ENCODE results near the gene FAF1.
"Not testable (repeated sequence)": the region's sequence is repeated elsewhere in the genome, so short reads cannot be mapped to it uniquely, and the experiment has no call there.

FAF1 gene

GRCh38 chr1:50959913-50960844 lies at the start of gene FAF1:
TSS of gene FAF1 (minus strand) at chr1:50960267. CDS start at chr1:50959811, 456 bp downstream.
- Mint-ChIP-seq H3K27ac (peak within 1 kb of the TSS; percentile 81 to 87 (median 83)), H3K36me3 (ENCODE audit: low read depth) (no peaks in the 10 kb centered on the region), H3K9me3 (no peaks in the 10 kb centered on the region), H3K4me3 (peak within 1 kb of the TSS; percentile 82 to 95 (median 91)), H3K27me3 (ENCODE audit: low read depth) (peaks cover 12% of the 10 kb centered on the region), H3K4me1 (peaks cover 16% of the 10 kb centered on the region)
- peak in 2 of 3 experiments; percentile 20 to 29 for TF ChIP-seq CTCF (IDR thresholded peaks at IDR 0.05; ENCODE audit: unreplicated experiment in 3 of 3)

- Mint-ChIP-seq H3K9me3 (peaks cover 5% of the 10 kb centered on the region), H3K36me3 (ENCODE audit: low read depth) (no peaks in the 10 kb centered on the region), H3K27ac (no peak overlapping the region), H3K27me3 (ENCODE audit: low read depth) (peaks cover 6% of the 10 kb centered on the region), H3K4me1 (no peaks in the 10 kb centered on the region), H3K4me3 (no peak overlapping the region)
- TF ChIP-seq CTCF (IDR thresholded peaks at IDR 0.05; ENCODE audit: unreplicated experiment in 3 of 3): no peak
Observed at GRCh38 chr1:51009381-51009780, 49.3 kb upstream of the FAF1 start.

GRCh38 chr1:51005549-51005948 lies 45.5 kb upstream of the FAF1 start:
- H3K9me3 Mint-ChIP-seq; H3K27me3 Mint-ChIP-seq (ENCODE audit: low read depth); H3K4me1 Mint-ChIP-seq; H3K27ac Mint-ChIP-seq; H3K36me3 Mint-ChIP-seq (ENCODE audit: low read depth); H3K4me3 Mint-ChIP-seq: not testable (repeated sequence)

DNA sequence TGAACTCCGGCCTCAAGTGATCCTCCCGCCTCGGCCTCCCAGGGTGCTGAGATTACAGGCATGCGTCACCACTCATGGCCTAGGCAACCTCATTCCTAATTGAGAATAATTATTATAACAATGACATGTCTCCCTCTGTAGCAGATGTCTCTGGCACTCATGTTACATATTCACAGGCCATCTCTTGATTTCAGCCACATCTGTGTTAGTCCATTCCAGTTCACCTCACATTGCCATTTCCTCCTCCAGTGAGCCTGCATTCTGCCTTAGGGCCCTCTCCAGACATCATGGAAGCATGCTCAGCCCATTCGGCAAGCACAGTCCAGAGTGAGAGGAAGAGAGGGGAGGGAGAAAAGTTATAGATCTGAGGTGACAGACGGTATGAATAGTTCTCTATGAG lies 42.4 kb upstream of the FAF1 start:
- Mint-ChIP-seq H3K9me3 (peaks cover 2% of the 10 kb centered on the region), H3K27ac (no peak overlapping the region), H3K36me3 (ENCODE audit: low read depth) (no peaks in the 10 kb centered on the region), H3K4me1 (no peaks in the 10 kb centered on the region), H3K27me3 (ENCODE audit: low read depth) (peaks cover 9% of the 10 kb centered on the region), H3K4me3 (no peak overlapping the region)
- no peak for TF ChIP-seq CTCF (IDR thresholded peaks at IDR 0.05; ENCODE audit: unreplicated experiment in 3 of 3)

DNA sequence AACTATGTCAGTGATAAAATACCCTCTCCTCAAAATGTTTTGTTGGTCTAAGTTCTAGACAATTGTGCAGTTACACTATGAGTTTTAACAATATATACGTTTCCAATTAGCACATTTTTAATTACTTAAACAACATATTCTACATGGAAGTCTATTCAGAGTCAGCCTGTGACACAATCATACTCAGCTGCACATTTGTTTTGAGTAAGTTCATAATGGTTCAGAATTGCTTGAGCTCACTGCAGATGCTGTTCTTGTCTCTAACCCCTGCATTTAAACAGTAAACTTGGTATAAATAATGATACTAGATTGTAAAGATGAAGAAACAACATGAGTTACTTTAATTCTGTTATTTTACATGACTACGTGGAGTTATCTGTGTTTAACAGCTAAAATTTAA lies 40.6 kb upstream of the FAF1 start:
- no peaks in the 10 kb centered on the region for H3K9me3 Mint-ChIP-seq
- H3K4me3 Mint-ChIP-seq: no peak overlapping the region
- no peaks in the 10 kb centered on the region for H3K36me3 Mint-ChIP-seq (ENCODE audit: low read depth)
- no peak overlapping the region for H3K27ac Mint-ChIP-seq
- peaks cover 9% of the 10 kb centered on the region for H3K27me3 Mint-ChIP-seq (ENCODE audit: low read depth)
- TF ChIP-seq CTCF (IDR thresholded peaks at IDR 0.05; ENCODE audit: unreplicated experiment in 3 of 3): no peak
- no peaks in the 10 kb centered on the region for H3K4me1 Mint-ChIP-seq

DNA sequence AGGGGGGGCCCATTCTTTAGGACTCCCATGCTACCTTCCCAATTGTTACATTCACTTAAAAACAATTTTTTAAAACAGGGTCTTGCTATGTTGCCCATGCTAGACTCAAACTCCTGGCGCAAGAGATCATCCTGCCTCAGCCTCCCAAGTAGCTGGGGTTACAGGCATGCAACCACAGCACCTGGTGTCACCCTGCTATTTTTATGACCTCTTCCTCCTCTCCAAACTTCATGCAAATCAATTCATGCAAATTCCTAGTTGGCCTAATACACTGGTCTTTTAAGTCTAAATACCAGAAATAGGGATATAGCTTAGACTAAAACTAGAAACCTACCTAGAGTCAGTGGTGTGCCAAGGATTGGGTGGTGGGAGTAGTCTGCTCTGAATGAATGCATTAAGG lies 40.1 kb upstream of the FAF1 start:
- no peaks in the 10 kb centered on the region for H3K9me3 Mint-ChIP-seq

DNA sequence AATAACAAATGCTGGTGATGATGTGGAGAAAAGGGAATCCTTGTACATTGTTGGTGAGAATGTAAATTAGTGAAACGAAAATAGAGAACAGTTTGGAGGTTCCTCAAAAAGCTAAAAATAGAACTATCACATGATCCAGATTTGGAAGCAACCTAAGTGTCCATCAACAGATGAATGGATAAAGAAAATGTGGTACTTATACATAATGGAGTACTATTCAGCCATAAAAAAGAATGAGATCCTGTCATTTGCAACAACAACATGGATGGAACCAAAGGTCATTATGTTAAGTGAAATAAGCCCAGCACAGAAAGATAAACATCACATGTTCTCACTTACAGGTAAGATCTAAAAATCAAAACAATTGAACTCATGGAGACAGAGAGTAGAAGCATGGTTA lies 39.3 kb upstream of the FAF1 start:
- H3K36me3 Mint-ChIP-seq (ENCODE audit: low read depth); H3K4me3 Mint-ChIP-seq; H3K4me1 Mint-ChIP-seq; H3K27ac Mint-ChIP-seq; H3K9me3 Mint-ChIP-seq: not testable (repeated sequence)
- H3K27me3 Mint-ChIP-seq (ENCODE audit: low read depth): peaks cover 11% of the 10 kb centered on the region

More for the DNA sequence above, 40.1 kb upstream of the FAF1 start:
- Mint-ChIP-seq H3K36me3 (ENCODE audit: low read depth) (no peaks in the 10 kb centered on the region), H3K27me3 (ENCODE audit: low read depth) (peaks cover 9% of the 10 kb centered on the region), H3K27ac (no peak overlapping the region), H3K4me3 (no peak overlapping the region), H3K4me1 (no peaks in the 10 kb centered on the region)
- TF ChIP-seq CTCF (IDR thresholded peaks at IDR 0.05; ENCODE audit: unreplicated experiment in 3 of 3): no peak

Measured in nephron (organoid).